22Rv1 (cell line): Measurements from ENCODE around the gene ZNF423.

ENCODE experiments used
- ZFX ChIP-seq: fragments of 450-650 bp; IDR thresholded peaks from 2 replicates; pipeline ENCODE4 v1.6.1; 2017; ENCODE audit warnings: antibody characterized with exemption, borderline replicate concordance
- TF ChIP-seq, protein P1 (sequence below): fragments of 450-650 bp; IDR thresholded peaks from 2 replicates; pipeline ENCODE4 v1.5.1; 2017; ENCODE audit warnings: mild to moderate bottlenecking

DNA sequence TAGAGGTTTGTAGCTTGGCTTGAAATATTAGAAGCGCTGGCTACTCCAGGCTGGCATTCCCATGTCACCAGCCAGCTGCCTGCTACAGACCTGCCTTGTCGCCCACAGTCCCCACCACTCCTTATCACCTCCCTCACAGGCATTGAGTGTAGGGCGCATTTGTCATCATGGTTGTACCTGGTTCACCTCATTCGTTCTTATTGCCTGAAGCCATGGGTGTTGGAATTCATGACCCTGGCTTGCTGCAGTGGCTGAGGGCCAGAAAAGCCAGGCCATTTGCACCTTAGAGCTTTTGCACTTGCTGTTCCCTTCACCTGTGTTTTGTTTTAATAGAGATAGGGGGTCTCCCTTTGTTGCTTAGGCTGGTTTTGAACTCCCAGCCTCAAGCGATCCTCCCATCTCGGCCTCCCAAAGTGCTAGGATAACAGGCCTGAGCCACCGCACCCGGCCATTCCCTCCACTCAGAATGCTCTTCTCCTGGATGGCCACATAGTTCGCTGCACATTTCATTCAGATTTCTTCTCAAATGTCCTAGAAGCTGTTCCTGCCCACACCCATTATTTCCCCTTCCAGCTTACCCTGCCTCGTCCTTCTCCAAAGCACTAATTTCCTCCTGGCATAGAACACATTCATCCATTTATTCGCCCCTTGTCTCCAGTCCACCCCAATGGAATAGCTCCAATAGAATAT, 384.7 kb downstream of the ZNF423 start:
- TF ChIP-seq, protein P1, sequence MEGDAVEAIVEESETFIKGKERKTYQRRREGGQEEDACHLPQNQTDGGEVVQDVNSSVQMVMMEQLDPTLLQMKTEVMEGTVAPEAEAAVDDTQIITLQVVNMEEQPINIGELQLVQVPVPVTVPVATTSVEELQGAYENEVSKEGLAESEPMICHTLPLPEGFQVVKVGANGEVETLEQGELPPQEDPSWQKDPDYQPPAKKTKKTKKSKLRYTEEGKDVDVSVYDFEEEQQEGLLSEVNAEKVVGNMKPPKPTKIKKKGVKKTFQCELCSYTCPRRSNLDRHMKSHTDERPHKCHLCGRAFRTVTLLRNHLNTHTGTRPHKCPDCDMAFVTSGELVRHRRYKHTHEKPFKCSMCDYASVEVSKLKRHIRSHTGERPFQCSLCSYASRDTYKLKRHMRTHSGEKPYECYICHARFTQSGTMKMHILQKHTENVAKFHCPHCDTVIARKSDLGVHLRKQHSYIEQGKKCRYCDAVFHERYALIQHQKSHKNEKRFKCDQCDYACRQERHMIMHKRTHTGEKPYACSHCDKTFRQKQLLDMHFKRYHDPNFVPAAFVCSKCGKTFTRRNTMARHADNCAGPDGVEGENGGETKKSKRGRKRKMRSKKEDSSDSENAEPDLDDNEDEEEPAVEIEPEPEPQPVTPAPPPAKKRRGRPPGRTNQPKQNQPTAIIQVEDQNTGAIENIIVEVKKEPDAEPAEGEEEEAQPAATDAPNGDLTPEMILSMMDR = no peak
- TF ChIP-seq ZFX = no peak
